GM19372 (cell line): ENCODE measurements around the gene HOXA5.

Source experiments
- ATAC-seq: cut with Tn5 transposase; IDR thresholded peaks from one replicate; pipeline ENCODE4 v1.9.1; 2021; ENCODE audit warnings: mild to moderate bottlenecking, low read depth, moderate library complexity; ENCODE audit not compliant: unreplicated experiment

Gene HOXA5

GRCh38 chr7:27182861-27183681 is 39.6 kb upstream of the HOXA5 start:
- no peak for ATAC-seq

GRCh38 chr7:27182285-27182841 is 38.9 kb upstream of the HOXA5 start:
- no peak for ATAC-seq

- no peak for ATAC-seq
These were observed 38.4 kb upstream of the HOXA5 start for GRCh38 chr7:27181795-27182275.

GRCh38 chr7:27180431-27181420 is 37.2 kb upstream of the HOXA5 start:
- no peak for ATAC-seq

- ATAC-seq = no peak
These were observed 36.3 kb upstream of the HOXA5 start for GRCh38 chr7:27179503-27180430.

- no peak for ATAC-seq
These were observed 35.5 kb upstream of the HOXA5 start for GRCh38 chr7:27179030-27179429.

- ATAC-seq = no peak
These were observed 34.9 kb upstream of the HOXA5 start for GRCh38 chr7:27178366-27178765.

- no peak for ATAC-seq
These were observed 34.4 kb upstream of the HOXA5 start for GRCh38 chr7:27177795-27178320.

- no peak for ATAC-seq
These were observed 33.7 kb upstream of the HOXA5 start for GRCh38 chr7:27176962-27177794.

GRCh38 chr7:27176524-27176845 is 33.0 kb upstream of the HOXA5 start:
- ATAC-seq = no peak

GRCh38 chr7:27175626-27176523 is 32.4 kb upstream of the HOXA5 start:
- no peak for ATAC-seq

GRCh38 chr7:27174874-27175625 is 31.6 kb upstream of the HOXA5 start:
- ATAC-seq = no peak

- ATAC-seq = no peak
These were observed 30.7 kb upstream of the HOXA5 start, which contains the start of gene HOXA10 for GRCh38 chr7:27173956-27174873. Gene HOXA10, minus strand, starts transcription at chr7:27174320. Its CDS starts 14 bp downstream, at chr7:27174306.

GRCh38 chr7:27173511-27173955 is 30.1 kb upstream of the HOXA5 start:
- no peak for ATAC-seq

- ATAC-seq = no peak
These were observed 29.5 kb upstream of the HOXA5 start for GRCh38 chr7:27172823-27173510.
